Activated gamma-delta T cell treated with Interleukin-2 at 50 U/mL for 16 hours (primary cell): Measurements from ENCODE around the gene TOB1.
A peak's percentile ranks its signal among the peaks of the same experiment; 100 is the strongest.

Experiments used
- DNase-seq: peaks from one replicate; pipeline ENCODE4 v3.0.0-alpha.2; 2020

The TOB1 gene

GRCh38 chr17:50830994-50831393, 35.2 kb downstream of the TOB1 start:
- DNase-seq: no peak

GRCh38 chr17:50830352-50830751, 35.8 kb downstream of the TOB1 start:
- no peak for DNase-seq

- DNase-seq: no peak
These were observed 36.8 kb downstream of the TOB1 start for GRCh38 chr17:50829332-50829731.

- no peak for DNase-seq
These were observed 37.5 kb downstream of the TOB1 start for GRCh38 chr17:50828508-50829170.

GRCh38 chr17:50825188-50825587, 41.0 kb downstream of the TOB1 start:
- DNase-seq: no peak

GRCh38 chr17:50824429-50824828, 41.7 kb downstream of the TOB1 start:
- no peak for DNase-seq

- no peak for DNase-seq
These were observed 43.6 kb downstream of the TOB1 start for GRCh38 chr17:50822550-50822949.

- DNase-seq: no peak
These were observed 45.5 kb downstream of the TOB1 start for GRCh38 chr17:50820651-50821050.

- no peak for DNase-seq
These were observed 47.1 kb downstream of the TOB1 start for GRCh38 chr17:50818921-50819657.

GRCh38 chr17:50818261-50818660, 47.9 kb downstream of the TOB1 start:
- DNase-seq: no peak

GRCh38 chr17:50817838-50818237, 48.3 kb downstream of the TOB1 start:
- no peak for DNase-seq

- peak; percentile 55 for DNase-seq
These were observed 49.1 kb downstream of the TOB1 start for GRCh38 chr17:50816771-50817751.

GRCh38 chr17:50816271-50816670, 49.9 kb downstream of the TOB1 start:
- no peak for DNase-seq

- no peak for DNase-seq
These were observed 50.8 kb downstream of the TOB1 start for GRCh38 chr17:50815400-50815799.

GRCh38 chr17:50813583-50813982, 52.6 kb downstream of the TOB1 start:
- DNase-seq: no peak
